Measurements from ENCODE around the gene PRR18. TPM values are rescaled to one million over a fixed set of nuclear protein-coding genes. Genes with fewer than 3 reads are reported as not detected.

The PRR18 gene
- total RNA-seq, 3 donors from 2014 or later (not counting 1 experiment from before 2014, with no cell fraction given), result not detected

DNA sequence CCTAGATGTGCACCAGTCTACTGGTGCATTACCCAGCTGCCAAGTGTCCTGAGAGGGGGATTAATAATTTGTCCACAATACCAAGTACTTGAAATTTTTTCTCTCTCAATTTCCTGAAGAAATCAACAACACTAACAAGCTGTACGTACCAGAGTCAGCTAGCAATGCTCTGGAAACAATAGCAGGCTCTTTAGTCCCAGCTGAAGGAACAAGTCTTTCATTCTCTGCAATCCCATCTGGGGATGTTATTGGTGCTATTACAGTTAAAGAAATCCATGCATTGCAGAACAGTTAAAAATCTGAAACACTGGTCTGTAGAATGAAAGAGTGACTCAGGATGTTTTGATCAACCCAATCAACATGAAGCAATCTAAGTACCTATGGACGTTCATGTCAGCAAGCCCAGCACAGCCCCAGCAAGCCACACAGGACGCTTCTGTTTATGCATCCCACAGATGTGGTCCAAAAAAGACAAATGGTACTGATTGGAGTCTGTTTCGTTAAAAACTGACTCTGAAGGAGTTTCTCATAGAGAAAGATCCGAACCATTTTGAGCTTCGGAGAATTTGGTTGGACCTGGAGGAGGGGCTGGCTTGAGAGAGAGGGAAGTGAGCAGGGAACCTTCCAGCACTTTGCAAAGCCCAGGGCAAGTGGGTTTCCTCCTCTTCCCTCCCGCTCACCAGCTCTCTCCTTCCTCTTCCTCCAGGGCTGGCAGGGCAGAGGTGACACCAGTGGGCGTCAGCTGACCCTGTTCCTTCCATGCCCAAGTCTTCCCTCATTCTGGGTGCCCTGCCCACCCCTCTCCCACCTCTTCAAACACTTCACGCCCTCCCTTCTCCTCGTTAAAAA, 11.9 kb downstream of the PRR18 start:
- ATAC-seq (no peak), DNase-seq (no peak)
- H3K4me3 ChIP-seq (ENCODE audit: low read length), result no peak overlapping the region
- intact Hi-C loops (cut with micrococcal nuclease), result no loop called here
- Mint-ChIP-seq H3K36me3 (no peaks in the 10 kb centered on the region), H3K9me3 (no peaks in the 10 kb centered on the region), H3K27ac (no peak overlapping the region), H3K27me3 (ENCODE audit: low read depth in 2 of 2) (peaks cover 33 to 52% of the 10 kb centered on the region in 2 donors), H3K4me3 (no peak overlapping the region), H3K4me1 (no peaks in the 10 kb centered on the region)
- WGBS (ENCODE audit: insufficient coverage), result 87% methylated on average over 10 of the region's 10 CpGs
- H3K27me3 ChIP-seq (ENCODE audit: control insufficient read depth, insufficient read depth, low read length), result no peaks in the 10 kb centered on the region
- H3K9me3 ChIP-seq (ENCODE audit: control insufficient read depth, insufficient read depth, low read length), result no peaks in the 10 kb centered on the region
- no peaks in the 10 kb centered on the region for H3K4me1 ChIP-seq (ENCODE audit: control insufficient read depth, insufficient read depth, low read length)
- no peaks in the 10 kb centered on the region for H3K36me3 ChIP-seq (ENCODE audit: control insufficient read depth, insufficient read depth, low read length)
- no peak overlapping the region for H3K27ac ChIP-seq (ENCODE audit: low read length)
- TF ChIP-seq, protein P1, sequence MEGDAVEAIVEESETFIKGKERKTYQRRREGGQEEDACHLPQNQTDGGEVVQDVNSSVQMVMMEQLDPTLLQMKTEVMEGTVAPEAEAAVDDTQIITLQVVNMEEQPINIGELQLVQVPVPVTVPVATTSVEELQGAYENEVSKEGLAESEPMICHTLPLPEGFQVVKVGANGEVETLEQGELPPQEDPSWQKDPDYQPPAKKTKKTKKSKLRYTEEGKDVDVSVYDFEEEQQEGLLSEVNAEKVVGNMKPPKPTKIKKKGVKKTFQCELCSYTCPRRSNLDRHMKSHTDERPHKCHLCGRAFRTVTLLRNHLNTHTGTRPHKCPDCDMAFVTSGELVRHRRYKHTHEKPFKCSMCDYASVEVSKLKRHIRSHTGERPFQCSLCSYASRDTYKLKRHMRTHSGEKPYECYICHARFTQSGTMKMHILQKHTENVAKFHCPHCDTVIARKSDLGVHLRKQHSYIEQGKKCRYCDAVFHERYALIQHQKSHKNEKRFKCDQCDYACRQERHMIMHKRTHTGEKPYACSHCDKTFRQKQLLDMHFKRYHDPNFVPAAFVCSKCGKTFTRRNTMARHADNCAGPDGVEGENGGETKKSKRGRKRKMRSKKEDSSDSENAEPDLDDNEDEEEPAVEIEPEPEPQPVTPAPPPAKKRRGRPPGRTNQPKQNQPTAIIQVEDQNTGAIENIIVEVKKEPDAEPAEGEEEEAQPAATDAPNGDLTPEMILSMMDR (IDR thresholded peaks at IDR 0.05), result no peak

DNA sequence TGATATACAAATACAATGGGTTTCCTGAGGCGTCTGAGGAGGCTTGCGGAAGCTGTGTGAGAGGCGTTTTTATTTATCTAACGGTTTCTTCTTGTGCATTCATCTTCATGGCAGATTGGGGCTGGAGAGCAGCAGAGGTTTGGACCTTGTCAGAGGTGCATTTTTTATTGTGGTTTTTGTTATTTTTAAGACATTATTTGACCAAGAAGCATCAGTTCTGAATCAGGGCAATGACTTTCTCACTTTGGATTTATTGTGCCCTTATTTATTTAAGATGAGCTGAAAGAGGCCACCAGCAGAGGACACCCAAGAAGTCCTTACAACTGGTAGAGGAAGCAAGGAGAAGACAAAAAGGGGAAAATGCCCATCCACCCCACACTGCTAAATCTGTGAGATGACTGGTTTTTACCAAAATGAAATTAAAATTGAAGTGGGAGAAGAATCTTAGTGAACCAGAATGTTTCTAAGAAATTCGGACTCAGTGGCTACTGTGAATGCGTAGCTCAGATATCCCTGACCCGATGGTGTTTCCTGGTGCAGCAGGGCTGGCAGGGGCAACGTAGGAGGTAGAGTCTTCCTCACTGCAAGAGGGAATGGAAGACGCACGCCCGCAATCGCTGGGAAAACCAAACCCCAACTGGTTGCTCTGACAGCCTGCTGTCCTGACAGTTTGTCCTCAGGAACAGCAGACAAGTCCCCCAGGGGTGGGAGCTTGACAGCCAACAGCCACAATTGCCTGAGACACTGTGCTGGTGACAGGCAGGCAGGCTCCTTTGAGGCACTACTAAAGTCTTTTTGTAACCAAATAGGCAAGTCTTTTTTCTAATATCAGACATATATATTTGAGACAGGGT, 14.2 kb downstream of the PRR18 start:
- Histone ChIP-seq H3K4me1 (ENCODE audit: control insufficient read depth, insufficient read depth, low read length) (no peaks in the 10 kb centered on the region), H3K27ac (ENCODE audit: low read length) (no peak overlapping the region), H3K4me3 (ENCODE audit: low read length) (no peak overlapping the region), H3K9me3 (ENCODE audit: control insufficient read depth, insufficient read depth, low read length) (no peaks in the 10 kb centered on the region), H3K36me3 (ENCODE audit: control insufficient read depth, insufficient read depth, low read length) (no peaks in the 10 kb centered on the region), H3K27me3 (ENCODE audit: control insufficient read depth, insufficient read depth, low read length) (no peaks in the 10 kb centered on the region)
- H3K36me3 Mint-ChIP-seq, result no peaks in the 10 kb centered on the region
- ATAC-seq (no peak), DNase-seq (no peak)
- no peak overlapping the region for H3K4me3 Mint-ChIP-seq
- H3K27ac Mint-ChIP-seq, result no peak overlapping the region
- intact Hi-C loops (cut with micrococcal nuclease), result no loop called here
- H3K9me3 Mint-ChIP-seq, result no peaks in the 10 kb centered on the region
- WGBS (ENCODE audit: insufficient coverage), result 90% methylated on average over 12 of the region's 12 CpGs
- TF ChIP-seq, protein P1 (IDR thresholded peaks at IDR 0.05), result no peak
- H3K4me1 Mint-ChIP-seq, result no peaks in the 10 kb centered on the region
- H3K27me3 Mint-ChIP-seq (ENCODE audit: low read depth in 2 of 2), result peaks cover 28 to 45% of the 10 kb centered on the region in 2 donors

DNA sequence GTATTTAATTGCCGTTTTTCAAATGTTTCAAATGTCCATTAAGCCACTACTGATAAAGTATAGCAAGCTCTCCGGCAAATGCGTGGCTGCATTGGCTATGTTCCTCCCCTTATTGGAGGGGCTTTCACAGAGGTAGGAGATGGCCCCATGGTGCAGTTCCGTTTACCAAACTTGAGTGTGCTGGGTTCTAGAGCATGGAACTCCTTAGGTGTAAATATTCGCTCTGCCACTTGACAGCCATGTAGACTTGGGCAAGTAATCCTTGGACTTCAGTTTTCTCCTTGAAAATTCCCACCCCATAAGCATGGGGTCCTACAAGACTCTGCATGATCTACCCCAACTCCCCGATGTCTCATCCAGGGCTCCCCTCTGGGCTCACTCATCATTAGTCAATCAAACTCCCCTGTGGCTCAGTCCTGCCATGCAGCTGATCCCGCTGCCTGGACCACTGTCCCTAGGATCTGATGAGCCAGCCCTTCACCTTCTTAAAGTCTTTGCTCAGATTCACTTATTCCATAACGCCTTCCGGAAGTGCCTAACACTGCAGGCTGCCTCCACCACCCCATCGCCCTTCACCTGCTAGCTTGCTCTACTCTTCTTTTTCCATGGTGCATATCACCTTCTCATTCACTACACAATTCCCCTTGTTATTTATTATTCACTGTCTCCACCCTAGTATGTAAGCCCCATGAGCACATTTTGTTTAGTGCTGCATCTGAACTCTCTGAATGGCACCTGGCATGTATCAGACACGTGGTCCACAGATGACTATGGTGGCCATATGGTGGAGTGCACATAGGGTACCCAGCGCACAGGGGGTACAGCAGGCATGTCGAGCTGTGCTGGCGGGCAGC, 18.8 kb downstream of the PRR18 start:
- DNase-seq, result no peak
- intact Hi-C loops (cut with micrococcal nuclease), result no loop called here
- TF ChIP-seq, protein P1 (IDR thresholded peaks at IDR 0.05), result no peak
- Histone ChIP-seq H3K27ac (ENCODE audit: low read length) (no peak overlapping the region), H3K4me3 (ENCODE audit: low read length) (no peak overlapping the region), H3K27me3 (ENCODE audit: control insufficient read depth, insufficient read depth, low read length) (no peaks in the 10 kb centered on the region), H3K36me3 (ENCODE audit: control insufficient read depth, insufficient read depth, low read length) (no peaks in the 10 kb centered on the region), H3K4me1 (ENCODE audit: control insufficient read depth, insufficient read depth, low read length) (no peaks in the 10 kb centered on the region), H3K9me3 (ENCODE audit: control insufficient read depth, insufficient read depth, low read length) (no peaks in the 10 kb centered on the region)
- H3K27me3 Mint-ChIP-seq (ENCODE audit: low read depth in 2 of 2), result peaks cover 13 to 28% of the 10 kb centered on the region in 2 donors
- H3K4me1 Mint-ChIP-seq, result no peaks in the 10 kb centered on the region
- 96% methylated on average over 14 of the region's 14 CpGs for WGBS (ENCODE audit: insufficient coverage)
- H3K9me3 Mint-ChIP-seq, result no peaks in the 10 kb centered on the region
- no peak overlapping the region for H3K27ac Mint-ChIP-seq
- no peaks in the 10 kb centered on the region for H3K36me3 Mint-ChIP-seq
- H3K4me3 Mint-ChIP-seq, result no peak overlapping the region
- ATAC-seq, result peak in 1 of 3 donors; percentile 40
